Coronary artery (tissue), 2 donors: ENCODE data around the gene TUNAR.

Experiments used
- DNase-seq: peaks from one replicate; pipeline ENCODE4 v3.0.0-alpha.2; 2017; ENCODE audit warnings: low spot score
- H3K27ac ChIP-seq, 2 donors: fragments of 200-600 bp; sonication (generic); one replicate each; pipeline ENCODE4 v1.5.1; 2016 to 2019
- H3K4me3 ChIP-seq: fragments of 200-600 bp; sonication (generic); 2 replicates; pipeline ENCODE4 v1.5.1; 2016; ENCODE audit warnings: mild to moderate bottlenecking, moderate library complexity
- TF ChIP-seq, protein P1 (sequence below): fragments of 200-600 bp; sonication (generic); IDR thresholded peaks from one replicate; pipeline ENCODE4 v1.5.1; 2019; ENCODE audit warnings: antibody characterized with exemption

TUNAR gene

DNA sequence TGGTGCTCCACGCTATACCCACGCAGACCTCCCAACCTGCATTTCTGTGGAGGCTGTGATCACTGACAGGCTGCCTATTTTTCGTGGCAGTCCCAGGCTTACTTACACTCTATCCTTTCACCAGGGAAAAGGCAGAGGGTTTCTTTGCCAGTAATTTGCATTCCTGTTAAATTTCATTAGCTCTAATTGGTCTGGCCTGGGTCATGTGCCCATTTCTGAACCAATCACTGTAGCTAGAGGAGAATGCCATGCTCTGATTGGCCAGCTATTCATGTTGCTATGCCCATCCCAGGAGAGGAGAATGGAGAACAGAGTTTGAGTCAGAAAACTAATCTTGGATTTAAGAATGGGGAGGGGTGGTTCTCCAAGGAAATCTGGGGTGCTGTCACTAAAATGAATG is 43.2 kb upstream of the TUNAR start:
- no peak overlapping the region for H3K4me3 ChIP-seq

DNA sequence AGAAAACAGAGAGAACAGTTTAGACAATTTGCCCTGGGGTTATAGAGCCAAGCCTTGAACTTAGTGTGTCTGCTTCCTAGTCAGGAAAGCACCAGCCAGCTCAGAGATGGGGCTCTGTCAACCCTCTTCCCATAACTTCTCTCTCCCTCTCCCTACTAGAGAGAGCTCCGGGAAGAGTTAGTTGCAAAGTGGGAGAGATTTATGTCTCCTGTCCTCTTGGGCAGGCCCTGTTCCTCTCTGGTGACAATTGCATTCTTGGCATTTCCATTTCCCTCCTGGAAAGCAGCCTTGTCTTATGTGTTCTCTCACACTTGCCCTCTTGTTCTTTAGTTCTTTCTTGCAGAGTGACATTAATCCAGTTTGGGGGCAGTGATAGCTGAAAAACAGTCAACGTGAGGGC is 42.1 kb upstream of the TUNAR start:
- Histone ChIP-seq H3K27ac (no peak overlapping the region), H3K4me3 (no peak overlapping the region)
- TF ChIP-seq, protein P1, sequence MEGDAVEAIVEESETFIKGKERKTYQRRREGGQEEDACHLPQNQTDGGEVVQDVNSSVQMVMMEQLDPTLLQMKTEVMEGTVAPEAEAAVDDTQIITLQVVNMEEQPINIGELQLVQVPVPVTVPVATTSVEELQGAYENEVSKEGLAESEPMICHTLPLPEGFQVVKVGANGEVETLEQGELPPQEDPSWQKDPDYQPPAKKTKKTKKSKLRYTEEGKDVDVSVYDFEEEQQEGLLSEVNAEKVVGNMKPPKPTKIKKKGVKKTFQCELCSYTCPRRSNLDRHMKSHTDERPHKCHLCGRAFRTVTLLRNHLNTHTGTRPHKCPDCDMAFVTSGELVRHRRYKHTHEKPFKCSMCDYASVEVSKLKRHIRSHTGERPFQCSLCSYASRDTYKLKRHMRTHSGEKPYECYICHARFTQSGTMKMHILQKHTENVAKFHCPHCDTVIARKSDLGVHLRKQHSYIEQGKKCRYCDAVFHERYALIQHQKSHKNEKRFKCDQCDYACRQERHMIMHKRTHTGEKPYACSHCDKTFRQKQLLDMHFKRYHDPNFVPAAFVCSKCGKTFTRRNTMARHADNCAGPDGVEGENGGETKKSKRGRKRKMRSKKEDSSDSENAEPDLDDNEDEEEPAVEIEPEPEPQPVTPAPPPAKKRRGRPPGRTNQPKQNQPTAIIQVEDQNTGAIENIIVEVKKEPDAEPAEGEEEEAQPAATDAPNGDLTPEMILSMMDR: no peak
- no peak for DNase-seq

More for the DNA sequence above, 43.2 kb upstream of the TUNAR start:
- no peak overlapping the region for H3K27ac ChIP-seq
- DNase-seq: no peak
- TF ChIP-seq, protein P1: no peak

GRCh38 chr14:95835121-95835730 is 41.4 kb upstream of the TUNAR start:
- Histone ChIP-seq H3K27ac (no peak overlapping the region), H3K4me3 (no peak overlapping the region)
- TF ChIP-seq, protein P1: no peak
- no peak for DNase-seq

DNA sequence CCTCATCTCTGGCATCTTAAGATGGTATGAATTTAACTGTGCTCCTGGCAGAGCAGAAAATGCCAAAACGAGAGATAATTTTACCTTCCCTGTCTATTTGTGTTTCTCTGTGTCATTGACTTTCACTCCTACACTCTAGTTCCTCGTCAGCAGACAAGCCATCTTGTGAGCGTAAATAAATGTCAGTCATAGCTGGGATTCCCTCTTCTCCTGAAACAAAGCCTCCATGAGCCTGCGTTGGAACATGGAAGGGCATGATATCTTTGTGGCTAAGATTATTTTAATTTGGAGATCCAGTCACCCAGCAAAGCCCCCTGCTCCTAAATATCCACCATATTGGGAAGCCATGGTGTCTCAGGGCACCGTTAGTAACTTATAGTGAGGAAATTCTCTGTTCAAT is 37.8 kb upstream of the TUNAR start:
- TF ChIP-seq, protein P1: no peak
- DNase-seq: no peak
- no peak overlapping the region for H3K27ac ChIP-seq
- no peak overlapping the region for H3K4me3 ChIP-seq

GRCh38 chr14:95840094-95840700 is 36.4 kb upstream of the TUNAR start:
- Histone ChIP-seq H3K4me3 (no peak overlapping the region), H3K27ac (no peak overlapping the region)
- TF ChIP-seq, protein P1: no peak
- no peak for DNase-seq

GRCh38 chr14:95841668-95842067 is 35.0 kb upstream of the TUNAR start:
- Histone ChIP-seq H3K27ac (no peak overlapping the region), H3K4me3 (no peak overlapping the region)
- DNase-seq: no peak
- TF ChIP-seq, protein P1: no peak

DNA sequence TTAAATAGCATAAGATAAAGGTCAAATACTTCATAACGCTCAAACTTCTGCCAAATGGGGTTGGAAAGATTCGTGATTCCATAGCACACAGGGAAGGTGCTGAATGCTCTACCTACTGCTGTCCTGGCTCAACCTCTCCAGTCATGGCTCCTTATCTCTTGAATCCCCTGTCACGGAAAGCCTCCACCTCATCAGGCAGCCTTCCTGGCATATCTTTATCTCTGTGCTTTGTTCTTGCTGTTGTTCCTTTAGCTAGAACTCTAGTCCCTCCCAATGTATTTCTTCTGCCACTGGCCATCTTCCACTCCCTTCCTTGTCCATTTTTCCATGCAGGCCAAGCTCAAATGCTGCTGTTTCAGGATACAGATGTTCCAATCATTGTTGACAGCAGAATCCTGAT is 26.9 kb upstream of the TUNAR start:
- TF ChIP-seq, protein P1: no peak
- DNase-seq: no peak
- Histone ChIP-seq H3K4me3 (no peak overlapping the region), H3K27ac (no peak overlapping the region)
